Small intestine (tissue), 7 donors: ENCODE results near the gene MPST. TPM values are rescaled to one million over a fixed set of nuclear protein-coding genes. Genes with fewer than 3 reads are reported as not detected.
A peak's percentile ranks its signal among the peaks of the same experiment; 100 is the strongest.

Source experiments
- DNase-seq, 2 donors: peaks; one replicate each; pipeline versions ENCODE4 v3.0.0 to v3.0.0-alpha.2; 2013
- FAIRE-seq: peaks from 2 replicates; lab custom pipeline; 2012; peaks lifted over from hg19 to GRCh38; lab: Jason Lieb, UNC
- H3K27ac ChIP-seq, 3 donors: one replicate each; pipeline ENCODE4 v1.5.1; 2013; ENCODE audit warnings: low read length in 2 of 3, mild to moderate bottlenecking in 2 of 3, control low read depth in 1 of 3, inconsistent platforms in 1 of 3, low read depth in 1 of 3, moderate library complexity in 1 of 3
- H3K27me3 ChIP-seq, 3 donors: one replicate each; pipeline ENCODE4 v1.6.1; 2013; ENCODE audit warnings: low read length in 3 of 3, inconsistent platforms in 1 of 3; ENCODE audit not compliant: control insufficient read depth in 3 of 3, insufficient read depth in 3 of 3
- H3K36me3 ChIP-seq, 3 donors: one replicate each; pipeline ENCODE4 v1.6.1; 2013; ENCODE audit warnings: low read length in 3 of 3, inconsistent platforms in 1 of 3, low read depth in 1 of 3, mild to moderate bottlenecking in 1 of 3, moderate library complexity in 1 of 3; ENCODE audit not compliant: control insufficient read depth in 3 of 3, insufficient read depth in 2 of 3
- H3K4me1 ChIP-seq, 3 donors: one replicate each; pipeline ENCODE4 v1.6.1; 2013; ENCODE audit warnings: low read length in 2 of 3, inconsistent platforms in 1 of 3, low read depth in 1 of 3, mild to moderate bottlenecking in 1 of 3, moderate library complexity in 1 of 3; ENCODE audit not compliant: control insufficient read depth in 3 of 3, insufficient read depth in 2 of 3
- H3K4me3 ChIP-seq, 3 donors: one replicate each; pipeline ENCODE4 v1.5.1; 2013; ENCODE audit warnings: low read length in 3 of 3, control low read depth in 1 of 3, inconsistent platforms in 1 of 3, low read depth in 1 of 3, mild to moderate bottlenecking in 1 of 3, moderate library complexity in 1 of 3
- H3K9me3 ChIP-seq, 2 donors: one replicate each; pipeline ENCODE4 v1.6.1; 2013; ENCODE audit warnings: low read depth in 1 of 2, low read length in 1 of 2; ENCODE audit not compliant: control insufficient read depth in 2 of 2, insufficient read depth in 1 of 2
- WGBS, 3 donors: extraction: QIAGEN DNeasy Blood & Tissue Kit; methylation state at CpG; one replicate each; pipeline ENCODE4 v1.1.7; 2013; 5-methylcytosine and 5-hydroxymethylcytosine counted together
- polyA plus RNA-seq, 4 donors: library from polyadenylated mRNA; stranded (reverse) in 3 of 4; unstranded in 1 of 4; fragments of 200-250 nt in 3 of 4; fragments of 120-200 nt in 1 of 4; gene quantifications; one replicate each; pipeline versions ENCODE4 v1.2.1 to v1.2.3, GENCODE V29; 2013
- donor health status: healthy with polysubstance abuse.
- donor health status: control.
- donor health status: control.
- donor health status: Bipolar disorder and iron deficiency.
- donor health status: healthy.

The MPST gene
- polyA plus RNA-seq, 4 donors = 192 to 549 (median 305) TPM

DNA sequence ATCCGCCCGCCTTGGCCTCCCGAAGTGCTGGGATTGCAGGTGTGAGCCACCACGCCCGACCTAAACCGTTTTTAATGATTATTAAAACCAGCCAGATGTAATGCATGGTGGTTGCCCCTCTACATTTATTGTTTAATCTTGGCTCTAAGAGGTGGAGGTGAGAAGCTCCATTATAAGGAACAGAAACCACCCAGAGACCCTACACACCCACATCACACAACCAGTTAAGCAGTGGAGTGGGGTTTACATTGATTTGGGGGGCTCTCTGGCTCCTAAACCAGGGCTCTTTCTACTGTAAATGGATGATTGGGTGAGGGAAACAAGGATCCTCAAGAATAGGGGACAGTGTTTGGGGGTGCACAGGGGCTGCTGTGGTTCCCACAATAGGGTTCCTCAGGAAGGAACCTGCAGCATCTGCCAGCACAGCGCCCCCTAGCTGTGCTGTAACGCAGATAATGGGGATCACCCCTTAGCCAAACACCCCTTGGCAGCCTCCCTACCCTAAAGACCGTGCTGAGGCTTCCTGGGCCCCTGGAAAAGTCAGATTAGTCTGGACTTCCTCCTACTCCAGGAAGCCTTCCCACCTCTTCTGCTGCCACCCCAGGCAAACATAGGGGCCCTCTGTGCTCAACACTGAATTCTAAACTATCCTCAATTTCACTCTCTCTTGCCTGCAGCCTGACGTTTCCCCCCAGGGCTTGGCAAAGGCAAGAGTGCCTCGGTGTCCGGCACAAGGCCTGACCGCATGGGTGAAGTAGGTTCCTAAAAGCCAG, 2.4 kb downstream of the MPST start:
- peaks cover 0 to 69% (median 7%) of the 10 kb centered on the region in 3 donors for H3K4me1 ChIP-seq

DNA sequence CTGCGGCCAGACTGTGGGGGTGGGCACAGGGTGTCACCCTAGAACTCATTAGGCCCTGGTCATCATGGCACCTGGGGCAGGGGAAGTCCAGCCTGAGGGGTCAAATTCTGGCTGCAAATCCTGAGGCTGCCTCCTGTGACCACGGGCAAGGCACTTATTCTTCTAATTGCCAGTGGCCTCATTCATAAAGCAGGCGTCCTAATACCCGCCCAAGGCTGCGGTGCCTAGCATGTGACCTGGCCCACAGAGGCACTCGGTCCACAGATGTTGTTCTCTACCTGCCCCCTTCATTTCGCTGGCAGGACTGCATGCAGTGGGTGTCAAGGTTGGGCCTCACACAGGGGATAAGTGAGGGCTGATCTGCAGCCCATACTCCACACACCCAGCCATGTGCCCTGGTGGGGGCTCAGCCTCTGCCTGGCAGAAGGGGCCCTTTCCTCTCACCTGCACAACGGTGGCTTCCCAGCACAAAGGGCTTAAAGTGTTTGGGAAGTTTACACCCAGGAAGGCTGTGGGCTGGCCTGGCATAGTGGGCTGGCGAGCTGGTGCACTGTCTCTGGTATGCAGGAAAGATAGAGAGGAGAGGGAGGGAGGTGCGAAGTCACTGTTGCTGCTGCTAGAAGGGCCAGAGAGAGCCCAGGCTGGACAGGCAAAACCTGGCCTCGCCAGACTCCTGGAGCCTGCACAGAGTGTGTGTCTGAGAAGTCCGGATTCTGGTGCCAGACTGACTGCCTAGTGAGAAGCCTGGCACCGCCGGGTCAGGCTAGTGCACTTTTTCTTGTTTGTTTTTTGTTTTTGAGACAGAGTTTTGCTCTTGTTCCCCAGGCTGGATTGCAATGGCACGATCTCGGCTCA, 3.2 kb downstream of the MPST start:
- peak overlapping the region; percentile 91 to 99 (median 95) for H3K27ac ChIP-seq
- H3K27me3 ChIP-seq = no peaks in the 10 kb centered on the region
- FAIRE-seq (no peak), DNase-seq (peak in 1 of 2 donors; percentile 45)
- no peaks in the 10 kb centered on the region for H3K9me3 ChIP-seq
- peaks cover 0 to 69% (median 7%) of the 10 kb centered on the region in 3 donors for H3K4me1 ChIP-seq
- H3K4me3 ChIP-seq = no peak overlapping the region
- peaks cover 3 to 56% (median 3%) of the 10 kb centered on the region in 3 donors for H3K36me3 ChIP-seq
- 44 to 70% (median 48%) methylated on average over 16 of the region's 16 CpGs for WGBS, 3 donors

More for the DNA sequence above, 2.4 kb downstream of the MPST start:
- H3K9me3 ChIP-seq = no peaks in the 10 kb centered on the region
- FAIRE-seq = no peak
- H3K36me3 ChIP-seq = peaks cover 0 to 56% (median 0%) of the 10 kb centered on the region in 3 donors
- WGBS, 3 donors = 30 to 55% (median 37%) methylated on average over 13 of the region's 13 CpGs
- peak overlapping the region; percentile 91 to 99 (median 95) for H3K27ac ChIP-seq
- peak in 1 of 2 donors; percentile 59 for DNase-seq
- no peaks in the 10 kb centered on the region for H3K27me3 ChIP-seq
- no peak overlapping the region for H3K4me3 ChIP-seq

DNA sequence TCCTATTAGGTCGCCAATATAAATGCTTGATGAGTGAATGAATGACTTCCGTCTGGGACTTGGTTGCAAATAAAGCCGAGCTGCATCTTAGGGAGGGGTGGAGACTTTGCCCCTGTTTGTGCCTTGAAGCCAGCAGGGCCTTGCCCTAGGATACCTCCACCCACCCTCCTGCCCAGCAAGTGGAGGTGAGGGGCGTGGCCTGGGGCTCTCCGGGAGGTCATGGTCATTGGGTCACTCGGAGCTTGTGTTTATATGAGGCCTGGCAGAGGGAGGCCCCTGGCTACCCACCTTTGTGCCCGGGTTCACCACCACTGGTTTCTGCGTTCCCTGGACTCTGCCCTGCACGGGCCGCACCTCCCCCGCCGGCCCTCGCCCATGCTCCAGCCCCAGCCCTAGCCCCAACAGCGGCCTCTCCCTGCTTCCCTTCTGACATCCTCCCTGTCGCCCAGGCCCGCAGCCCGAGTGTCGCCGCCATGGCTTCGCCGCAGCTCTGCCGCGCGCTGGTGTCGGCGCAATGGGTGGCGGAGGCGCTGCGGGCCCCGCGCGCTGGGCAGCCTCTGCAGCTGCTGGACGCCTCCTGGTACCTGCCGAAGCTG, 4.3 kb downstream of the MPST start:
- FAIRE-seq (no peak), DNase-seq (peak; percentile 84 to 94)
- peaks cover 4 to 58% (median 7%) of the 10 kb centered on the region in 3 donors for H3K36me3 ChIP-seq
- WGBS, 3 donors = 45 to 74% (median 73%) methylated on average over 27 to 34 of the region's 34 CpGs
- peak overlapping the region; percentile 91 to 99 (median 95) for H3K27ac ChIP-seq
- peaks cover 0 to 72% (median 0%) of the 10 kb centered on the region in 3 donors for H3K4me1 ChIP-seq
- no peaks in the 10 kb centered on the region for H3K9me3 ChIP-seq
- peak overlapping the region in 2 of 3 donors; percentile 64 to 75 for H3K4me3 ChIP-seq
- no peaks in the 10 kb centered on the region for H3K27me3 ChIP-seq

DNA sequence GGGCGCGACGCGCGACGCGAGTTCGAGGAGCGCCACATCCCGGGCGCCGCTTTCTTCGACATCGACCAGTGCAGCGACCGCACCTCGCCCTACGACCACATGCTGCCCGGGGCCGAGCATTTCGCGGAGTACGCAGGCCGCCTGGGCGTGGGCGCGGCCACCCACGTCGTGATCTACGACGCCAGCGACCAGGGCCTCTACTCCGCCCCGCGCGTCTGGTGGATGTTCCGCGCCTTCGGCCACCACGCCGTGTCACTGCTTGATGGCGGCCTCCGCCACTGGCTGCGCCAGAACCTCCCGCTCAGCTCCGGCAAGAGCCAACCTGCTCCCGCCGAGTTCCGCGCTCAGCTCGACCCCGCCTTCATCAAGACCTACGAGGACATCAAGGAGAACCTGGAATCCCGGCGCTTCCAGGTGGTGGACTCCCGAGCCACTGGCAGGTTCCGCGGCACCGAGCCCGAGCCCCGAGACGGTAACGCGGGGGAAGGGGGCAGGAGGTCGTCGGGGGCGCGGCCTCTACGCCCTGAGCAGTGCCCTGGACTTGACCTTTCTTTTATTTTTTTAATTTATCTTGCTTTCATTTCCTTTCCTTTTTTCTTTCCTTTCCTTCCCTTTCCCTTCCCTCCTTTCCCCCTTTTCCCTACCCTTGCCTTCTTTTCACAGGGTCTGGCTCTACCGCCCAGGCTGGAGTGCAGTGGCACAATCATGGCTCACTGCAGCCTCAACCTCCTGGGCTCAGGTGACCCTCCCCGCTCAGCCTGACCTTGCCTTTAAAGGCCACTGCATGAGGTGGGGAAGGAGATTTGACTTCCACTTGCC, 5.0 kb downstream of the MPST start:
- H3K27ac ChIP-seq = peak overlapping the region; percentile 91 to 99 (median 95)
- peak in 1 of 2 donors; percentile 54 for DNase-seq
- FAIRE-seq = no peak
- no peaks in the 10 kb centered on the region for H3K9me3 ChIP-seq
- peak overlapping the region in 2 of 3 donors; percentile 64 to 75 for H3K4me3 ChIP-seq
- H3K27me3 ChIP-seq = no peaks in the 10 kb centered on the region
- peaks cover 0 to 79% (median 0%) of the 10 kb centered on the region in 3 donors for H3K4me1 ChIP-seq
- H3K36me3 ChIP-seq = peaks cover 9 to 65% (median 9%) of the 10 kb centered on the region in 3 donors
- 55 to 82% (median 55%) methylated on average over 61 to 71 of the region's 71 CpGs for WGBS, 3 donors

DNA sequence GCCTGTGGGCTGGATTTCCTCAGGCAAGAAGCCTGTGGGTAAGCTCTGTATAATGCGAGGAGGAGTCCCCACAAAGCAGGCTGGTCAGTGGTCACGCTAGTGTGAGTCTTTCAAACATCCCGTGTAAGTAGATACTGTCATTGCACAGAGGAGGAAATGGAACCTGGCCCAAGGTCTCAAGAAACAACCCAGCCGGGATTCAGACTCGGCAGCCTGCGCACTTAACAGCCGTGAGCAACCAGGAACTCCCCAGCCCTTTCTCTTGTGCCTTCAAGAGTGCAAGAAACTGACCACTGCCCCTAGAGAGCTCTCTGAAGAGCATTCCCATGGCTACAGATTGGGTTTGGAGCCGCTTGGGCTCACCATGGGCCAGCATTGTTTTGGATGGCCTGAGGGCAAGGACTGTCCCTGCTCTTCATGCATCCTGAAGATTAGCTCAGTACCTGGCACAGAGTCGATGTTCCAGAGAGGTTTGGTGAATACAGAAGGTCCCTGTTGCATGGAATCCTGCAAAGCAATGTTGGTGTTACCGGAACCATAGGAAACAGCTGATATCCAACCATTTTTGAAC, 6.0 kb downstream of the MPST start:
- peak overlapping the region; percentile 91 to 99 (median 95) for H3K27ac ChIP-seq
- peaks cover 0 to 76% (median 0%) of the 10 kb centered on the region in 3 donors for H3K4me1 ChIP-seq

DNA sequence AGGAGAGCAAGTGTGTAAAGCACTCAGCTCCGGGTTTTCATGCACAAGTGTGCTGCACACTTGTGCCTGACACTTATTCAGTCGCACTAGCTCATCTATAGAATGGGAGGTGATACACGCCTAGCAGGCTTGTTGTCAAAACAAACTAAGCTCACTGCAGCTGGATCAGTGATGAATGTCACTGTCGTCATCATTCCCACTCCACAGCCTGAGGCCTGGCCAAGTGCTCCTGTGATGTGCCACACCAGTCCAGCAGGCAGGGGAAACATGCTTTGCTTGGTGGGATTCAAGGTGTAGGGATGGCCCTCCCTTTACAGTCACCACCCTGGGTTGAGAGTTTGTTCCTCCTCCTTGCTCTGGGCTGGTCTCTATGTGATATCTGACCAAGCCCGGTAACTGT, 6.8 kb downstream of the MPST start:
- Histone ChIP-seq H3K27me3 (no peaks in the 10 kb centered on the region), H3K36me3 (peaks cover 9 to 80% (median 12%) of the 10 kb centered on the region in 3 donors), H3K4me1 (peaks cover 0 to 75% (median 3%) of the 10 kb centered on the region in 3 donors), H3K27ac (peak overlapping the region in 2 of 3 donors; percentile 95 to 99), H3K4me3 (peak overlapping the region in 2 of 3 donors; percentile 64 to 75), H3K9me3 (no peaks in the 10 kb centered on the region)
- 57 to 81% (median 72%) methylated on average over 5 of the region's 5 CpGs for WGBS, 3 donors
- FAIRE-seq (no peak), DNase-seq (no peak)

More for the DNA sequence above, 6.0 kb downstream of the MPST start:
- no peaks in the 10 kb centered on the region for H3K9me3 ChIP-seq
- peaks cover 9 to 75% (median 9%) of the 10 kb centered on the region in 3 donors for H3K36me3 ChIP-seq
- DNase-seq = peak in 1 of 2 donors; percentile 26
- no peaks in the 10 kb centered on the region for H3K27me3 ChIP-seq
- no peak for FAIRE-seq
- 44 to 71% (median 52%) methylated on average over 10 of the region's 10 CpGs for WGBS, 3 donors
- H3K4me3 ChIP-seq = peak overlapping the region in 2 of 3 donors; percentile 64 to 75

DNA sequence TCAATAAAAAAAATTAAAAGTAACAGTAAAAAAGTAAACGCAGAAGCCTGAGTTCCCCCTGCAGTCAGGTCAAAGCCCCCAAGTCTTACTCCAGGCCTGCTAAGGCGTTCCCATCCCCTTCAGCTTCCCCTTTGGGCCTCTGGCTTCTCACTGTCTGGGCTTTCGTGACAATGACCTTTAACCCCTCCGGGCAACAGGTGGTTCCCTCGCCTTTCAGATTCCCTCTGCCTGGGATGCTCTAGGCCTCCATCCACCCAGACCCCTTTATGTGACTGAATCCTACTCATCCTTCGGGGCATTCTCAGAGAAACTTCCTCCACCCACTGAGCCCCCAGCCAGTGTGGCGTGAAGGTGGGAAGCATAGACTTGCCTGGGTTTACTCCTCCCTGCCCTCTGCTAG, 8.0 kb downstream of the MPST start:
- Histone ChIP-seq H3K4me3 (no peak overlapping the region), H3K27me3 (no peaks in the 10 kb centered on the region), H3K36me3 (peaks cover 9 to 81% (median 12%) of the 10 kb centered on the region in 3 donors), H3K9me3 (no peaks in the 10 kb centered on the region), H3K27ac (peak overlapping the region in 1 of 3 donors; percentile 53), H3K4me1 (peaks cover 0 to 74% (median 3%) of the 10 kb centered on the region in 3 donors)
- 46 to 73% (median 53%) methylated on average over 7 of the region's 7 CpGs for WGBS, 3 donors
- FAIRE-seq = no peak
- no peak for DNase-seq
